SK-N-SH (cell line): ENCODE measurements around the gene MEF2A.

ENCODE experiments used
- CTCF ChIP-seq: fragments of 200-600 bp; sonication (generic); IDR thresholded peaks from 2 replicates; pipeline ENCODE4 v1.6.1; 2017; ENCODE audit warnings: antibody characterized with exemption, mild to moderate bottlenecking, moderate library complexity
- EZH2phosphoT487 ChIP-seq: fragments of 200-600 bp; sonication (generic); IDR thresholded peaks from 2 replicates; pipeline ENCODE4 v1.6.1; 2017; ENCODE audit warnings: low read depth, mixed run types, mild to moderate bottlenecking, antibody characterized with exemption, moderate library complexity, borderline replicate concordance
- FOXM1 ChIP-seq: IDR thresholded peaks from 2 replicates; pipeline ENCODE4 v1.4.0; 2012; ENCODE audit warnings: low read depth, mild to moderate bottlenecking
- GATA2 ChIP-seq: sonication (generic); formaldehyde crosslinking; IDR thresholded peaks from 2 replicates; pipeline ENCODE4 v1.5.0; 2020; ENCODE audit warnings: mild to moderate bottlenecking, missing genetic modification reagents
- MXI1 ChIP-seq: IDR thresholded peaks from 2 replicates; pipeline ENCODE4 v1.6.1; 2012; ENCODE audit warnings: mild to moderate bottlenecking, low read depth, low read length, improper control_type of control experiment
- RAD21 ChIP-seq: IDR thresholded peaks from 2 replicates; pipeline ENCODE4 v1.6.1; 2012; ENCODE audit warnings: mild to moderate bottlenecking, low read length
- RCOR1 ChIP-seq: fragments of 150-350 bp; IDR thresholded peaks from 2 replicates; pipeline ENCODE4 v1.6.1; 2017; ENCODE audit warnings: antibody characterized with exemption, low read length
- RFX5 ChIP-seq: IDR thresholded peaks from 2 replicates; pipeline ENCODE4 v1.6.1; 2012; ENCODE audit warnings: mild to moderate bottlenecking, improper control_type of control experiment, low read length
- SIN3A ChIP-seq: IDR thresholded peaks from 2 replicates; pipeline ENCODE4 v1.6.1; 2012; ENCODE audit warnings: low read depth, mild to moderate bottlenecking, low read length, moderate library complexity, borderline replicate concordance
- SMC3 ChIP-seq: IDR thresholded peaks from 2 replicates; pipeline ENCODE4 v1.6.1; 2012; ENCODE audit warnings: low read depth, low read length, improper control_type of control experiment
- TAF1 ChIP-seq: IDR thresholded peaks from 2 replicates; pipeline ENCODE4 v1.6.1; 2012; ENCODE audit warnings: low read depth, mild to moderate bottlenecking, low read length, moderate library complexity, borderline replicate concordance
- ZBTB33 ChIP-seq: IDR thresholded peaks from 2 replicates; pipeline ENCODE4 v1.4.0; 2012; ENCODE audit warnings: low read depth, borderline replicate concordance
- TF ChIP-seq, protein P1 (sequence below): IDR thresholded peaks from 2 replicates; pipeline ENCODE4 v1.6.1; 2012; ENCODE audit warnings: mild to moderate bottlenecking, low read depth, low read length, moderate library complexity

DNA sequence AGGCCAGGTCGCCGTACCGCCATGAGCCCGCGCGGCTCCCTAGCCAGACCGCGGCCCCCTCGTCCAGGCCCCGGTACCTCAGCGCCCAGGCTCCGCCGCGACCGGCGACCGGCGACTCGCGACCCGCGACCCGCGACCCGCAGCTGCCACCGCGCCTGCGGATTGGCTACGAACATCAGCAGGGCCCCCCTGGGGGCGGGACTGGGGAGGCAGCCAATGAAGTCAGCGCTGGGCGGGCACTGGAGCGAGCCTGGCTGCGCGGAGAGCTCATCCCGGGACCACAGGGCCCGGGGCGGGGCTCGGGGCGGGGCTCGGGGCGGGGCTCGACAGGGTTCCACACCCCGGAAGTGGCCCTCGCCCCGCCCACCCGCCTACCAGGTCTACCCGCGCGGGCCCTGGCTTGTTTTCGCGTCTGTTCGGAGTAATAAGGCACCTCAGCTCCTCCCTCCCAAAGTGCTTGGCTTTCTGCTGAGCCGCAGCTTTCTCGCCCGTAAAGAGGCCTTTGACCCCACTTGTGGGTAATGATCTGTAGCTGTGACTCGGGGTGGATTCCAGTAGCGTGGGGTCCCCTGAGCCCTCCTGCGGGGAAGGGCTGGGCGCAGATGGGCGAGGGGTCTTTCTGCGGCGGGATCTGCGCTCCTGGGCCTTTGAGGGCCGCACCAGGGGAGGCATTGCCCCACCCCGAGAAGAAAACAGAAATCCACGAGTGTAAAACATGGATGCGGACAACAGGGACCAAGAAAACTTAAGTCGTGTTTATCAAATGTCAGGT, 167.7 kb downstream of the MEF2A start, which contains the start of gene LYSMD4:
- TF ChIP-seq CTCF = no peak
- TF ChIP-seq SIN3A = no peak
- TF ChIP-seq TAF1 = no peak; the same call in 1 of the 2 replicates
- TF ChIP-seq MXI1 = no peak
- TF ChIP-seq EZH2phosphoT487 = no peak
- TF ChIP-seq, protein P1, sequence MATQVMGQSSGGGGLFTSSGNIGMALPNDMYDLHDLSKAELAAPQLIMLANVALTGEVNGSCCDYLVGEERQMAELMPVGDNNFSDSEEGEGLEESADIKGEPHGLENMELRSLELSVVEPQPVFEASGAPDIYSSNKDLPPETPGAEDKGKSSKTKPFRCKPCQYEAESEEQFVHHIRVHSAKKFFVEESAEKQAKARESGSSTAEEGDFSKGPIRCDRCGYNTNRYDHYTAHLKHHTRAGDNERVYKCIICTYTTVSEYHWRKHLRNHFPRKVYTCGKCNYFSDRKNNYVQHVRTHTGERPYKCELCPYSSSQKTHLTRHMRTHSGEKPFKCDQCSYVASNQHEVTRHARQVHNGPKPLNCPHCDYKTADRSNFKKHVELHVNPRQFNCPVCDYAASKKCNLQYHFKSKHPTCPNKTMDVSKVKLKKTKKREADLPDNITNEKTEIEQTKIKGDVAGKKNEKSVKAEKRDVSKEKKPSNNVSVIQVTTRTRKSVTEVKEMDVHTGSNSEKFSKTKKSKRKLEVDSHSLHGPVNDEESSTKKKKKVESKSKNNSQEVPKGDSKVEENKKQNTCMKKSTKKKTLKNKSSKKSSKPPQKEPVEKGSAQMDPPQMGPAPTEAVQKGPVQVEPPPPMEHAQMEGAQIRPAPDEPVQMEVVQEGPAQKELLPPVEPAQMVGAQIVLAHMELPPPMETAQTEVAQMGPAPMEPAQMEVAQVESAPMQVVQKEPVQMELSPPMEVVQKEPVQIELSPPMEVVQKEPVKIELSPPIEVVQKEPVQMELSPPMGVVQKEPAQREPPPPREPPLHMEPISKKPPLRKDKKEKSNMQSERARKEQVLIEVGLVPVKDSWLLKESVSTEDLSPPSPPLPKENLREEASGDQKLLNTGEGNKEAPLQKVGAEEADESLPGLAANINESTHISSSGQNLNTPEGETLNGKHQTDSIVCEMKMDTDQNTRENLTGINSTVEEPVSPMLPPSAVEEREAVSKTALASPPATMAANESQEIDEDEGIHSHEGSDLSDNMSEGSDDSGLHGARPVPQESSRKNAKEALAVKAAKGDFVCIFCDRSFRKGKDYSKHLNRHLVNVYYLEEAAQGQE = no peak
- TF ChIP-seq RFX5 = no peak
- TF ChIP-seq ZBTB33 = no peak
- no peak for TF ChIP-seq GATA2 (CRISPR knock-in tag)
- TF ChIP-seq RAD21 = no peak
- TF ChIP-seq RCOR1 = no peak
- TF ChIP-seq SMC3 = no peak
- no peak for TF ChIP-seq FOXM1
